Measurements from ENCODE around the gene ANKRD55. TPM values are rescaled to one million over a fixed set of nuclear protein-coding genes. Genes with fewer than 3 reads are reported as not detected.

Gene ANKRD55
- total and polyA plus RNA-seq, 2 donors (not counting 1 experiment from before 2014, with no cell fraction given), result not detected

GRCh38 chr5:56111404-56111781, 121.7 kb downstream of the ANKRD55 start:
- H3K36me3 ChIP-seq (ENCODE audit: control insufficient read depth, insufficient read depth, low read length), result no peaks in the 10 kb centered on the region
- H3K4me1 ChIP-seq (ENCODE audit: control insufficient read depth, extremely low read depth, insufficient read depth, low read length), result no peaks in the 10 kb centered on the region
- no peak overlapping the region for H3K27ac ChIP-seq (ENCODE audit: insufficient read depth, low read length)
- no peaks in the 10 kb centered on the region for H3K27me3 ChIP-seq (ENCODE audit: control insufficient read depth, insufficient read depth, low read length)
- H3K4me3 ChIP-seq (replicated peaks in 1 of 4; ENCODE audit: control extremely low read depth in 1 of 4, insufficient read depth in 1 of 4, low read depth in 3 of 4, low read length in 4 of 4), result no peak overlapping the region
- TF ChIP-seq CTCF (conservative IDR thresholded peaks at IDR 0.05 in 1 of 2, IDR thresholded peaks at IDR 0.05 in 1 of 2; ENCODE audit: low read depth in 1 of 2, low read length in 2 of 2) (no peak), EZH2 (IDR thresholded peaks at IDR 0.05; ENCODE audit: low read length, missing control alignments) (no peak)
- H3K9ac ChIP-seq (ENCODE audit: insufficient read depth, low read length), result no peak overlapping the region
- DNase-seq (ENCODE audit: low read depth in 2 of 2), result no peak
- no peaks in the 10 kb centered on the region for H3K9me3 ChIP-seq (ENCODE audit: control insufficient read depth, insufficient read depth, low read depth, low read length)
- no peaks in the 10 kb centered on the region for H4K20me1 ChIP-seq (ENCODE audit: control insufficient read depth, extremely low read depth, insufficient read depth, low read length)
- no peak overlapping the region for H2AFZ ChIP-seq (ENCODE audit: low read length)
- no peaks in the 10 kb centered on the region for H3K79me2 ChIP-seq (ENCODE audit: control insufficient read depth, insufficient read depth, low read length)
- H3K4me2 ChIP-seq (ENCODE audit: extremely low read depth, insufficient read depth, low read length), result no peak overlapping the region

GRCh38 chr5:56110646-56111403, 122.3 kb downstream of the ANKRD55 start:
- Histone ChIP-seq H2AFZ (ENCODE audit: low read length) (no peak overlapping the region), H3K9me3 (ENCODE audit: control insufficient read depth, insufficient read depth, low read depth, low read length) (no peaks in the 10 kb centered on the region), H4K20me1 (ENCODE audit: control insufficient read depth, extremely low read depth, insufficient read depth, low read length) (no peaks in the 10 kb centered on the region), H3K9ac (ENCODE audit: insufficient read depth, low read length) (no peak overlapping the region), H3K36me3 (ENCODE audit: control insufficient read depth, insufficient read depth, low read length) (no peaks in the 10 kb centered on the region), H3K27ac (ENCODE audit: insufficient read depth, low read length) (no peak overlapping the region), H3K4me3 (replicated peaks in 1 of 4; ENCODE audit: control extremely low read depth in 1 of 4, insufficient read depth in 1 of 4, low read depth in 3 of 4, low read length in 4 of 4) (no peak overlapping the region), H3K4me2 (ENCODE audit: extremely low read depth, insufficient read depth, low read length) (no peak overlapping the region), H3K27me3 (ENCODE audit: control insufficient read depth, insufficient read depth, low read length) (no peaks in the 10 kb centered on the region), H3K4me1 (ENCODE audit: control insufficient read depth, extremely low read depth, insufficient read depth, low read length) (no peaks in the 10 kb centered on the region), H3K79me2 (ENCODE audit: control insufficient read depth, insufficient read depth, low read length) (no peaks in the 10 kb centered on the region)
- no peak for TF ChIP-seq CTCF (conservative IDR thresholded peaks at IDR 0.05 in 1 of 2, IDR thresholded peaks at IDR 0.05 in 1 of 2; ENCODE audit: low read depth in 1 of 2, low read length in 2 of 2)
- no peak for TF ChIP-seq EZH2 (IDR thresholded peaks at IDR 0.05; ENCODE audit: low read length, missing control alignments)
- DNase-seq (ENCODE audit: low read depth in 2 of 2), result peak in 1 of 2 donors; percentile 69

GRCh38 chr5:56108246-56108645, 124.9 kb downstream of the ANKRD55 start:
- no peak overlapping the region for H2AFZ ChIP-seq (ENCODE audit: low read length)
- no peak for DNase-seq (ENCODE audit: low read depth in 2 of 2)

More at GRCh38 chr5:56108246-56108645, 124.9 kb downstream of the ANKRD55 start:
- TF ChIP-seq CTCF (conservative IDR thresholded peaks at IDR 0.05 in 1 of 2, IDR thresholded peaks at IDR 0.05 in 1 of 2; ENCODE audit: low read depth in 1 of 2, low read length in 2 of 2), result no peak
- no peak for TF ChIP-seq EZH2 (IDR thresholded peaks at IDR 0.05; ENCODE audit: low read length, missing control alignments)
- Histone ChIP-seq H3K9me3 (ENCODE audit: control insufficient read depth, insufficient read depth, low read depth, low read length) (no peaks in the 10 kb centered on the region), H3K4me1 (ENCODE audit: control insufficient read depth, extremely low read depth, insufficient read depth, low read length) (no peaks in the 10 kb centered on the region), H3K36me3 (ENCODE audit: control insufficient read depth, insufficient read depth, low read length) (no peaks in the 10 kb centered on the region), H3K27me3 (ENCODE audit: control insufficient read depth, insufficient read depth, low read length) (no peaks in the 10 kb centered on the region), H3K4me2 (ENCODE audit: extremely low read depth, insufficient read depth, low read length) (no peak overlapping the region), H3K27ac (ENCODE audit: insufficient read depth, low read length) (no peak overlapping the region), H4K20me1 (ENCODE audit: control insufficient read depth, extremely low read depth, insufficient read depth, low read length) (no peaks in the 10 kb centered on the region), H3K79me2 (ENCODE audit: control insufficient read depth, insufficient read depth, low read length) (no peaks in the 10 kb centered on the region), H3K9ac (ENCODE audit: insufficient read depth, low read length) (no peak overlapping the region), H3K4me3 (replicated peaks in 1 of 4; ENCODE audit: control extremely low read depth in 1 of 4, insufficient read depth in 1 of 4, low read depth in 3 of 4, low read length in 4 of 4) (no peak overlapping the region)

All from fibroblast of lung (primary cell).